Muscle layer of colon (tissue), 2 donors: ENCODE data around the gene CDH18.
"Not testable (repeated sequence)": the region's sequence is repeated elsewhere in the genome, so short reads cannot be mapped to it uniquely, and the experiment has no call there.

ENCODE experiments used
- H3K27ac ChIP-seq: one replicate; pipeline ENCODE4 v1.7.0; 2013; ENCODE audit warnings: low read depth, mild to moderate bottlenecking, low read length, moderate library complexity
- H3K27me3 ChIP-seq, 2 donors: one replicate each; pipeline ENCODE4 v1.7.0; 2013; ENCODE audit warnings: low read length in 2 of 2, mild to moderate bottlenecking in 2 of 2; ENCODE audit not compliant: insufficient read depth in 2 of 2, control insufficient read depth in 1 of 2
- H3K36me3 ChIP-seq: one replicate; pipeline ENCODE4 v1.7.0; 2013; ENCODE audit warnings: mild to moderate bottlenecking, low read length; ENCODE audit not compliant: insufficient read depth
- H3K4me1 ChIP-seq: one replicate; pipeline ENCODE4 v1.7.0; 2013; ENCODE audit warnings: mild to moderate bottlenecking, low read length; ENCODE audit not compliant: insufficient read depth
- H3K4me3 ChIP-seq, 2 donors: one replicate each; pipeline ENCODE4 v1.7.0; 2013; ENCODE audit warnings: low read length in 2 of 2, low read depth in 1 of 2, mild to moderate bottlenecking in 1 of 2, moderate library complexity in 1 of 2
- H3K9ac ChIP-seq: one replicate; pipeline ENCODE4 v1.7.0; 2013; ENCODE audit warnings: low read length
- H3K9me3 ChIP-seq: one replicate; pipeline ENCODE4 v1.7.0; 2013; ENCODE audit warnings: mild to moderate bottlenecking, low read length
- donor health status: abdominal sarcoma.
- donor health status: Adenocarcinoma of cecum.

CDH18 gene

DNA sequence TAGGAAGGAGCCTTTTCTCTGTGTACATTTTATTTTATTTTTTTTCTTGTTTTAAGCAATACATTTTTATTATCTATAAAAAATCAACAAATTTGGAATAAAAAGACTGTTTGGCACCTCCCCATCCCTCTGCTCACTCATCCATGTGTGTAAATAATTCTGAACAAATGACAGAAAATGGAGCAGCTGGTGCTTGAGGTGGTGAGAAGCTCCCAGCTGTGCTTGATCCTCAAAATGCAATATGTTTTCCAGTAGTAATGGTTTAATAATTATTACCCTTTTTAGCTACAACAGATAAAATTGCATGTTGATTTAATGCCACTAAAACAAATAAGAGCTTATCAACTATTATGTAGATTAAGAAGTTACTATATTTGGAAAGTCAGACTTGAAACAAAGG, 132.5 kb downstream of the CDH18 start:
- H3K9ac ChIP-seq: no peak overlapping the region
- no peaks in the 10 kb centered on the region for H3K27me3 ChIP-seq
- no peak overlapping the region for H3K27ac ChIP-seq
- no peaks in the 10 kb centered on the region for H3K4me1 ChIP-seq
- H3K9me3 ChIP-seq: no peaks in the 10 kb centered on the region
- H3K36me3 ChIP-seq: no peaks in the 10 kb centered on the region
- no peak overlapping the region for H3K4me3 ChIP-seq

DNA sequence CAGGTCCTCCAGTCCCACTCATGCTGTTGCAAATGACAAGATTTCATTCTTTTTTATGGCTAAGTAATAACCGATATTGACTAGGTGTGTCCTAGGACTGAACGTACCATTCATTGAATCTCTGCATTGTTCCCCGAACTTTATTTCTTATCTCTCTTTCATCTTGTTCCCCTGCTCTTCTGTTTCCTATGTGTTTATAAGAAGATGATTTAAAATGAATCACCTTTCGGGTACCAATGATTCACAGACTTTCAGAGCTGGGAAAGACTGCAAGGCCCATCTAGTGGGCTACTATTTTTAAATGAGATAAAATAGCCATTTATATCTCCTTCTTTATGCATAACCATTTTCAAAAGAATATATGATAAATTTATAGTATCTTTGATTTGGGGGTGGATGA, 133.0 kb downstream of the CDH18 start:
- H3K9ac ChIP-seq: no peak overlapping the region
- H3K27ac ChIP-seq: no peak overlapping the region
- no peaks in the 10 kb centered on the region for H3K4me1 ChIP-seq
- no peaks in the 10 kb centered on the region for H3K9me3 ChIP-seq
- H3K36me3 ChIP-seq: no peaks in the 10 kb centered on the region
- H3K27me3 ChIP-seq: no peaks in the 10 kb centered on the region
- no peak overlapping the region for H3K4me3 ChIP-seq

GRCh38 chr5:19853616-19854240, 134.3 kb downstream of the CDH18 start:
- Histone ChIP-seq H3K9ac (no peak overlapping the region), H3K27ac (no peak overlapping the region)

GRCh38 chr5:19837536-19838174, 150.3 kb downstream of the CDH18 start:
- H3K4me3 ChIP-seq: no peak overlapping the region
- H3K9ac ChIP-seq: no peak overlapping the region
- no peaks in the 10 kb centered on the region for H3K36me3 ChIP-seq
- no peaks in the 10 kb centered on the region for H3K4me1 ChIP-seq
- no peaks in the 10 kb centered on the region for H3K27me3 ChIP-seq
- no peaks in the 10 kb centered on the region for H3K9me3 ChIP-seq
- H3K27ac ChIP-seq: no peak overlapping the region

More at GRCh38 chr5:19853616-19854240, 134.3 kb downstream of the CDH18 start:
- H3K27me3 ChIP-seq: no peaks in the 10 kb centered on the region
- H3K9me3 ChIP-seq: no peaks in the 10 kb centered on the region
- no peaks in the 10 kb centered on the region for H3K4me1 ChIP-seq
- no peaks in the 10 kb centered on the region for H3K36me3 ChIP-seq
- H3K4me3 ChIP-seq: no peak overlapping the region

- Histone ChIP-seq H3K4me1 (no peaks in the 10 kb centered on the region), H3K4me3 (no peak overlapping the region), H3K9me3 (no peaks in the 10 kb centered on the region), H3K9ac (no peak overlapping the region), H3K27ac (no peak overlapping the region), H3K27me3 (no peaks in the 10 kb centered on the region), H3K36me3 (no peaks in the 10 kb centered on the region)
Measured at GRCh38 chr5:19835442-19835841, 152.6 kb downstream of the CDH18 start.

- not testable (repeated sequence) for H3K27me3 ChIP-seq, H3K9me3 ChIP-seq, H3K4me1 ChIP-seq, H3K27ac ChIP-seq, H3K36me3 ChIP-seq, H3K4me3 ChIP-seq, H3K9ac ChIP-seq
Measured at GRCh38 chr5:19812720-19813119, 175.3 kb downstream of the CDH18 start.

GRCh38 chr5:19806756-19807155, 181.2 kb downstream of the CDH18 start:
- Histone ChIP-seq H3K9ac (no peak overlapping the region), H3K27ac (no peak overlapping the region), H3K4me3 (no peak overlapping the region), H3K27me3 (no peaks in the 10 kb centered on the region), H3K4me1 (no peaks in the 10 kb centered on the region), H3K9me3 (no peaks in the 10 kb centered on the region), H3K36me3 (no peaks in the 10 kb centered on the region)

DNA sequence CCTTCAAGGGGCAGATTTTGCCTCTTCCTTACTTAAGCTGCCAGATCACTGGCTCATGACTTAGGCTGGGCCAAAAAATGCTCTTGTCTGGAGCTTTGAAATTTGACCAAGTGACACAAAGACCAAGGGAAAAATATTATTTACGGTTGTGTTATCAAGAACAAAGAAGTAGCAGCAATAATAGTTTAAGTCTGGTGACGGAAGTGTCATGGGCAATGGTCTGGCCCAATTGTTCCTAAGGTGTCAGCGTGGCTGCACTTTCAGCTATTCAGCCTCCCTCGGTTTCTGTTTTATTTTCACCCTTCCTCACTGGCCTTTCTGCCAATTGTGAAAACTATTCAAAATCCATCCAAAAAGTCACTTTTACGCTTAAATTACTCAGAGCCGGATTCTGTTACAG, 185.3 kb downstream of the CDH18 start:
- Histone ChIP-seq H3K4me1 (no peaks in the 10 kb centered on the region), H3K27me3 (no peaks in the 10 kb centered on the region), H3K4me3 (no peak overlapping the region), H3K9ac (no peak overlapping the region), H3K36me3 (no peaks in the 10 kb centered on the region), H3K9me3 (no peaks in the 10 kb centered on the region), H3K27ac (no peak overlapping the region)

DNA sequence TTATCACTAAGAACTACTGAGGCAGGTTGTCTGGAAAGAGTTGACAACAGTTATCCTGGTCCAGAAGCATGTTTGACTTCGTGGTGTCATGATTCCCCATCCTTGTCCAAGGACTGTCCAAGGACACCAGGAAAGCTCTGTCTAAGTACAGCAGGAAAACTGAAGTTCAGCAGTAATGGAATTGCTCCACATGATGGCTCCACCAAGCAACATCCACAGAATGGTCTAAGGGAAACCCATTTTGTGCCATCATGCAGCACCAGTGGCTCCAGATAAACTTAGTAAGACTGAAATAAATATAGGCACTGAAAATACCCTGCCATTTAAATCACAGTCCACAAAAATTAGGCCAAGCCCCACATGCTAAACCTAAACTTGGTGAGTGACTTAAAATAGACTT, 192.8 kb downstream of the CDH18 start:
- no peaks in the 10 kb centered on the region for H3K9me3 ChIP-seq
- H3K36me3 ChIP-seq: no peaks in the 10 kb centered on the region
- H3K4me3 ChIP-seq: no peak overlapping the region
- no peak overlapping the region for H3K9ac ChIP-seq
- no peaks in the 10 kb centered on the region for H3K4me1 ChIP-seq
- H3K27ac ChIP-seq: no peak overlapping the region
- no peaks in the 10 kb centered on the region for H3K27me3 ChIP-seq

- no peaks in the 10 kb centered on the region for H3K4me1 ChIP-seq
- no peak overlapping the region for H3K4me3 ChIP-seq
- H3K9me3 ChIP-seq: no peaks in the 10 kb centered on the region
- no peak overlapping the region for H3K27ac ChIP-seq
- no peak overlapping the region for H3K9ac ChIP-seq
- H3K27me3 ChIP-seq: no peaks in the 10 kb centered on the region
- H3K36me3 ChIP-seq: no peaks in the 10 kb centered on the region
Measured at GRCh38 chr5:19790829-19791466, 197.1 kb downstream of the CDH18 start.

- H3K27me3 ChIP-seq: no peaks in the 10 kb centered on the region
- no peaks in the 10 kb centered on the region for H3K4me1 ChIP-seq
- no peak overlapping the region for H3K27ac ChIP-seq
- H3K4me3 ChIP-seq: no peak overlapping the region
- H3K9ac ChIP-seq: no peak overlapping the region
- no peaks in the 10 kb centered on the region for H3K36me3 ChIP-seq
- H3K9me3 ChIP-seq: no peaks in the 10 kb centered on the region
Measured at GRCh38 chr5:19782566-19782965, 205.4 kb downstream of the CDH18 start.

DNA sequence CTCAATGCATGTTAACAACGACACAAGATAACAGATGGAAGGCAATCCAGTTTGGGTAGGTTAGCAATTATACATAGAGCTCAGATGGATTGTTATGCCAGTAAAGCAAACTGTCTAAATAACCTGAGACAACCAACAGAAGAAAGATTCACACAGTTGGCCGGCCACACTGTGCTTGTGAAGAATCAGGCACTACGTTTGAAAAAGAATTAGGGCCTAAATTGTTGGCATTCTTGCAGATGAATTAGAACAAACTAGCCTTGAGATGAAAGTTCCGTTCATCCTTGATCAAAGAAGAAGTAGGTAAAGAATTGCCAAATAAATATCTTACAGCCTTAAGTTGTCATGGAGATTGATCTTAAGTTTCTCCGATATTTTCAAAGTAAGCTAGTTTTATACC, 210.6 kb downstream of the CDH18 start:
- Histone ChIP-seq H3K27ac (no peak overlapping the region), H3K9me3 (no peaks in the 10 kb centered on the region), H3K36me3 (no peaks in the 10 kb centered on the region), H3K27me3 (no peaks in the 10 kb centered on the region), H3K4me3 (no peak overlapping the region), H3K4me1 (no peaks in the 10 kb centered on the region), H3K9ac (no peak overlapping the region)
